ENCODE data around the gene CPSF4L.
"Not testable (repeated sequence)": the region's sequence is repeated elsewhere in the genome, so short reads cannot be mapped to it uniquely, and the experiment has no call there.

The CPSF4L gene

GRCh38 chr17:73261617-73261951 lies at the start of gene CPSF4L:
Gene CPSF4L (minus strand): TSS chr17:73261880. CDS start chr17:73261818, 62 bp downstream.
- Histone ChIP-seq H3K27me3 (replicated peaks; ENCODE audit: control insufficient read depth, insufficient read depth, low read length) (no peaks in the 10 kb centered on the region), H3K36me3 (ENCODE audit: control insufficient read depth, insufficient read depth, low read length) (no peaks in the 10 kb centered on the region), H3K4me3 (replicated peaks; ENCODE audit: low read depth, low read length) (no peak within 1 kb of the TSS)
- no peak for DNase-seq (ENCODE audit: extremely low read depth, insufficient read length)
- TF ChIP-seq CTCF (IDR thresholded peaks at IDR 0.05; ENCODE audit: insufficient read depth, low read length, poor library complexity, severe bottlenecking), result no peak

- DNase-seq (ENCODE audit: extremely low read depth, insufficient read length), result no peak
- Histone ChIP-seq H3K36me3 (ENCODE audit: control insufficient read depth, insufficient read depth, low read length) (no peaks in the 10 kb centered on the region), H3K27me3 (replicated peaks; ENCODE audit: control insufficient read depth, insufficient read depth, low read length) (no peaks in the 10 kb centered on the region), H3K4me3 (replicated peaks; ENCODE audit: low read depth, low read length) (peak overlapping the region; percentile 95)
- TF ChIP-seq CTCF (IDR thresholded peaks at IDR 0.05; ENCODE audit: insufficient read depth, low read length, poor library complexity, severe bottlenecking), result no peak
Observed at GRCh38 chr17:73311428-73311780, 49.7 kb upstream of the CPSF4L start.

GRCh38 chr17:73309727-73310596 lies 48.3 kb upstream of the CPSF4L start:
- H3K4me3 ChIP-seq (replicated peaks; ENCODE audit: low read depth, low read length), result peak overlapping the region; percentile 95
- H3K27me3 ChIP-seq (replicated peaks; ENCODE audit: control insufficient read depth, insufficient read depth, low read length), result no peaks in the 10 kb centered on the region
- TF ChIP-seq CTCF (IDR thresholded peaks at IDR 0.05; ENCODE audit: insufficient read depth, low read length, poor library complexity, severe bottlenecking), result no peak
- no peak for DNase-seq (ENCODE audit: extremely low read depth, insufficient read length)
- H3K36me3 ChIP-seq (ENCODE audit: control insufficient read depth, insufficient read depth, low read length), result no peaks in the 10 kb centered on the region

GRCh38 chr17:73308959-73309358 lies 47.3 kb upstream of the CPSF4L start:
- DNase-seq (ENCODE audit: extremely low read depth, insufficient read length); H3K27me3 ChIP-seq (replicated peaks; ENCODE audit: control insufficient read depth, insufficient read depth, low read length); H3K36me3 ChIP-seq (ENCODE audit: control insufficient read depth, insufficient read depth, low read length); H3K4me3 ChIP-seq (replicated peaks; ENCODE audit: low read depth, low read length): not testable (repeated sequence)

GRCh38 chr17:73308017-73308823 lies 46.5 kb upstream of the CPSF4L start:
- TF ChIP-seq CTCF (IDR thresholded peaks at IDR 0.05; ENCODE audit: insufficient read depth, low read length, poor library complexity, severe bottlenecking), result no peak
- no peak for DNase-seq (ENCODE audit: extremely low read depth, insufficient read length)
- H3K36me3 ChIP-seq (ENCODE audit: control insufficient read depth, insufficient read depth, low read length), result no peaks in the 10 kb centered on the region
- H3K27me3 ChIP-seq (replicated peaks; ENCODE audit: control insufficient read depth, insufficient read depth, low read length), result no peaks in the 10 kb centered on the region
- no peak overlapping the region for H3K4me3 ChIP-seq (replicated peaks; ENCODE audit: low read depth, low read length)

GRCh38 chr17:73307130-73307529 lies 45.5 kb upstream of the CPSF4L start:
- no peak overlapping the region for H3K4me3 ChIP-seq (replicated peaks; ENCODE audit: low read depth, low read length)
- no peaks in the 10 kb centered on the region for H3K36me3 ChIP-seq (ENCODE audit: control insufficient read depth, insufficient read depth, low read length)
- DNase-seq (ENCODE audit: extremely low read depth, insufficient read length), result no peak
- no peaks in the 10 kb centered on the region for H3K27me3 ChIP-seq (replicated peaks; ENCODE audit: control insufficient read depth, insufficient read depth, low read length)
- TF ChIP-seq CTCF (IDR thresholded peaks at IDR 0.05; ENCODE audit: insufficient read depth, low read length, poor library complexity, severe bottlenecking), result no peak
